NOMO-1 (cell line): Measurements from ENCODE around the gene OR6B2.
"Not testable (repeated sequence)": the region's sequence is repeated elsewhere in the genome, so short reads cannot be mapped to it uniquely, and the experiment has no call there.

Source experiments
- DNase-seq, 2 experiments: peaks; one replicate each; lab custom pipeline; 2025; ENCODE audit not compliant: unreplicated experiment in 2 of 2; lab: John Stamatoyannopoulos, UW

Gene OR6B2

DNA sequence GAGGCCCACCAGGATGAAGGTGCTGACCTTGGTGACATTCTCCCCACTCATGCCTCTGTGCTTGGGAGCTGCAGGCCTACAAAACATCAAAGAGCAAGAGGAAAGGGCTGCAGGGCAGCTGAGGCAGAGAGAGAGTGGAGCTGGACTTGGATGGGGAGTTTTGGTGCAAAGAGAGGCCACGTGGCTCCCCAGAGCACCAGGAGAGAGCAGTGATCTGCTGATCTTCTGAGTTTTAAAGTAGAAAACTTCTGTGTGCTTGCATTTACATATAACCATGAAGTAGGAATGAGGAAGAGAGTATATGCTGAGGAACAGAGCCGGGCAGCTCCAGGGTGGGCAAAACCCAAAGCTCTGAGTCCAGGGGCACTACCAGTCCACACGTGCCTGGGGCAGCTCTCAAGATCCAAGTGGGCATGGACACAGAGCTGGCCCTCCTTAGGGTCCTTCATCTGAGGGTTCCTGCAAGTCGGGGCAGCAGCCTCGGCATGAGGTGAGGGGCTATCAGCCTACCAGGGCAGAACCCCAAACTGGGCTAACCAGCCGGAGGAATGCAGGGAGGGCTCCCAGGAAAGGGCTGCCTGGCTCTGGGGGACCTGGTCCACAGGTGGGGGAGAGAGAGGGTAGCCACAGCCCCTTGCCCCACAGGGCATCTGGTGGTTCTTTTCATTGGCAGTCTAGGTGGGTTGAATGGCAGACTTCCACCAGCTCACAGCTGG, at the start of gene OR6B2:
Gene OR6B2 (minus strand): TSS at position 51 of the 716 bp plus-strand sequence. CDS start 0 bp downstream, at position 51.
- DNase-seq, result no peak

GRCh38 chr2:240078631-240079030, 48.4 kb upstream of the OR6B2 start:
- no peak for DNase-seq

DNA sequence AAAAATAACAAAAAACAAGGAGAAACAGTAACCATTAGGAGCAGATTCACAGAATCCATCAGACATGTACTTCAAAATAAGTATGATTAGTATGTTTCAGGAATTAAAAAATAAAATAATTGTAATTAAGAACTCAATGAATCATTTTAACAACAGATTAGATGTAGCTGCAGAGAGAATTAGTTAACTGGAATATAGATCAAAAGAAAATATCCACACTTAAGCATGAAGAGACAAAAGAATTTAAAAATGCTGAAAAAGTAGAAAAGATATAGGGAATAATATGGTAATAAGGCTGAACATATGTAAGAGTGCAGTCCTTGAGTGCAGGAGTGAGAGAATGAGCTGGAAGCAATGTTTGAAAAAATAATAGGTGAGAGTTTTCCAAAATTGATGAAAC, 47.2 kb upstream of the OR6B2 start:
- DNase-seq, result no peak

DNA sequence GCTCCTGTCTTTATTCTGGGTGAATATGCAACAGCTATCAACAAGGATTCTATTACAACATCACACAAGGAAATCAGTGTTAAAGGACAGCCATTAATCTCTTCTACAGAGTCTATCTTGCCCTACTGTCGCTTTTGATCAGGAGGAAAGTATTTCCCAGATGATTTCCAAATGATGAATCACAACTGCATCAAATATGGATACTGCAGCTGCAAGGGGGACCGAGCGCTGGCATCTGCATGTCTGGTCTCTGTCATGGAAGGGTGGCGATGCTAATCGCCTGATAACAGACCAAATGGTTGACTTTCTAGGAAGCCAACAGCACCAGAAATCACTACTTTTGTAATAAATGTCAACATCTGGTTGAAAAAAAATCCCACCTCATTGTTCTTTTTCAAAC, 44.3 kb upstream of the OR6B2 start:
- DNase-seq, result no peak

DNA sequence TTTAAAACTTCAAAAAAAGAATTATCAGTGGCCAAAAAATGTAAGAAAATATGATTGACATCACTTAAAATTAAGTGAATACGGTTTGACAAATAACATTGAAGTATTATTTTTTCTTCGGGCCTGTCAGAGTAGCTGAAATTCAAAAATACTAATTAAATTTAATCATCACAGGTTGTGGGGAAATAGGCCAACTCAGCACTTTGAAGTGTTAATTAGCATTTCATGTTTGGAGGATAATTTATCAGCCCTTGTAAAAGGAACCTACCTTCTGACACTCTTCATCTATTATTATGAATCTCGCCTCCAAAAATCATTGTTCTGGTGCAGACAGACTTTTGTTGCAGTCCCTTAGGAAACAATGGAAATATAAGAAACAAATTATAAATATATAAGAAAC, 40.7 kb upstream of the OR6B2 start:
- DNase-seq, result no peak

DNA sequence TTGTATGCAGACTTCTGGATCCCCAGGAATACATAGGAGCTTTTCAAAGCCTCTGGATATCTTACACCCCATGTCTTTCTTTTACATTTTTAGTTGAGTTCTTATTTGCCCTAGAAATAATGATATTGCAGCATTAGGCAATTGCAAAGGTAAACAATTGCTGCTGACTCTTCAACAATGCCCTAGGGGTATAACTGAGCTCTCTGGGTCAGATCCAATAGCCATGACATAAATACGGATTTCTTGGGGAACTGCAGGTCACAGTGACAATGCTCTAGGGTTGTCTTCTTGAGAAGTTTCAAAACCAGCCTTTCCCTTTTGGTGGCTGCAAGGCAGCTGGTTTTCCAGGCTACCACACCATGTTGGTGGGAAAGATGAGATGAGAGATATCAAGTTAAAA, 39.6 kb upstream of the OR6B2 start:
- no peak for DNase-seq

DNA sequence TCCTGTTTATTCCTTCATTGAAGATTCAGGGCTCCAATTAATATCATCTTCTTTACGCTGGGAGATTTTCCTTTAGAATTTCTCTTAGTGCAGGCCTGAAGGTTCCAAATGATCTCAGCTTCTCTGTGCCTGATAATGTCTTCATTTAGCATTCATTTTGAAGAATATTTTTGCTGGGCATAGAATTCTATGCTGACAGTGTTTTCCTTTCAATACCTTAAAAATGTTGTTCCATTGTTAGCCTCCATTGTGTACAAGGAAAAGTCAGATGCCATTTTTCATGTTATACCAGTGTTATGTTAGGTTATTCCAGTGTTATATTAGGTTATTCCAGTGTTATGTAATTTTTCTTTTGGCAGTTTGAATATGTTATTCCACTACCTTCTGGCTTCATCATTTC, 38.0 kb upstream of the OR6B2 start:
- DNase-seq, result no peak

- no peak for DNase-seq
These were observed 36.3 kb upstream of the OR6B2 start for GRCh38 chr2:240066489-240066888.

GRCh38 chr2:240064898-240065297, 34.7 kb upstream of the OR6B2 start:
- DNase-seq, result no peak

GRCh38 chr2:240060977-240061591, 30.9 kb upstream of the OR6B2 start:
- DNase-seq, result peak in 1 of 2 experiments; percentile 50

GRCh38 chr2:240056678-240057077, 26.4 kb upstream of the OR6B2 start:
- DNase-seq, result no peak

DNA sequence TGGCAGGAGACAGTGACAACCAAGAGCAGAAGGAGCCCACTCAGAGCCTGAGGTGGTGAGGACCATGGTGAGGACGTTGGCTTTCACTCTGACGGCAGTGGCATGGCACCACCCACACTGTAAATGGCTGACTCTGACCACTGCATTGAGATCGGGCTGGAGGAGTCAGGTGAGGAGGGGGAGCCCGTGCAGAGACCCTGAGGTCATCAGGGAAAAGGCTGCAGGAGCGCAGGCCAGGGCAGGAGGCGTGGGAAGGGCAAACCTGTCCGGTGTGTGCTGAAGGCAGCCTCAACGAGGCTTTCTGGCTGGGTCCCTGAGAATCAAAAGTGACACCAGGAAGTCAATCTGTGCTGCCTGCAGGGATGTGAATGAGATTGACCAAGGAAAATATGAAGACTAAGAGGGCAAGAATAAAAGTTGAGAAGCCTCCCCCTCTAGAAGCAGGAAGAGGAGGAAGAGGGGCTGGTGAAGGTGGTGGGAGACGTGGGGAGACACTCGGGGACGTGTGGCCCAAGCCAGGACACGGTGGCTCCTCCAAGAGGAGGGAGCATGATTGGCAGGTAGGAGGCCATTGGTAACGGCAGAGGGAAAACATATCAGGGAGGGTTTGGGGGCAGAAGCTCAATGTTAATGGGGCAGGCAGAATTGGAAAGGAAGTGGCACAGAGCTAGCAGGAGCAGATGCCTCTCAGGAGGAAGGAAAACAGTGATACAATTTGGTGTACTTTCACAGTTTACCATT, 25.1 kb upstream of the OR6B2 start:
- no peak for DNase-seq

DNA sequence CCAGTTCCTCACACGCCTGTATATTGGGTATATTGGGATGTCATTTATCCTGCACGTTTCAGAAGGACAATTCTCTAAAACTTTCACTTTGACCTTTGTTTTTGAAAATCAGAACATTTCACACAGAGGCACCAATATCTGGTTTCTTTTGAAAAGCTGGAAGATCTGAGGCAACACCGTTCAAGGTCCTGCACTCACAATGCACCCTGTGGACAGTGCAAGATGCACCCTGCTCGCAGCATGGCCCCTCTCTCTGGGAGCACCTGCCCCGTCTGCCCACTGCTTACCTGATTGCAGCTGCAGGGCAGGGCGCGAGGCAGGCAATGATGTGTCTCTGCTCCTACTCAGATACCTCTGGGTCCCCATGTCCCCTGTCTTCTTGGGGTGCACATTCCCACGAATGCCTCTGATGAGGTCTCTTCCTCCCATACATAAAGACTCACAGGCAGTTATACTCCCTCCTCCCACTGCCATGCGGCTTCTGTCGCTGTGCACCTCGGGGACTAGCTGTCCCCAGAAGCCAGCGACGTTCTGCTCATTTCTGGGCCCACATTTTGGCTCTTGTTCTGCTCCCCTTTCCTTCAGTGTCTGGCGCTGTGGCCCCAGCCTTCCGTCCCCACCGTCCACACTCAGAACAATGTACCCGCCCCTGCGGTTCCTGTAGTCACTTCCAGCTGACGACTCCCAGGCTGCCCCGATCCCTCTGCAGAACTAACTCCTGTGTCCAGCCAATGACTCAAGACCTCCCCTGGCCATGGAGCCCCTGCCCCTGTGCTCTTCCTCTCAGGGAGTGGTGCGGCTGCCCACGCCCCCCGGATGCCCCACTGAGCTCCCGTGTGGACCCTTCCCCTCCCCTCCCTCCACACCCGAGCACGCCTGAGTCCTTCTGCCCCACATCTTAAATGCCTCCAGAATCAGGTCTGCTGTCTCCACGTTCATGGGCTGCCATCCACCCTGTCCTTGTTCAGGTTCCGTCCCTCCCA, 23.2 kb upstream of the OR6B2 start, which contains the start of gene OR6B3:
Gene OR6B3 (minus strand): TSS at position 349 of the 983 bp plus-strand sequence.
- DNase-seq, result no peak

DNA sequence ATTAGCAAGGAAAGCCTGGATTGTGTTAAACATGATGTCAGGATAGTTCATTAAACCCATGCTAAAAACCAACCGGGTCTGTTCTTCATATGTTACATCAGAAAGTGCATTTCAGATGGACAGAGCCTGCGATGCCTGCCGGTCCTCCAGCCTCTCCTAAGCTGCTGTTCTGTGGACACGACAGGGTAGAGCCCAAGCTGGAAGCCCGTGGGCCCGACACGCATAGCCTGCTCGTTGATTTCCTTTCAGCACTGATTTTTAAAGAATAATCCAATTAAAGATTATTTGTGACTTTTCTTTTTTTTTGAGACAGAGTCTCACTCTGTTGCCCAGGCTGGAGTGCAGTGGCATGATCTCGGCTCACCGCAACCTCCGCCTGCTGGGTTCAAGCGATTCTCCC, 22.3 kb upstream of the OR6B2 start:
- DNase-seq, result no peak

- DNase-seq, result no peak
These were observed 21.5 kb upstream of the OR6B2 start for GRCh38 chr2:240051697-240052096.

DNA sequence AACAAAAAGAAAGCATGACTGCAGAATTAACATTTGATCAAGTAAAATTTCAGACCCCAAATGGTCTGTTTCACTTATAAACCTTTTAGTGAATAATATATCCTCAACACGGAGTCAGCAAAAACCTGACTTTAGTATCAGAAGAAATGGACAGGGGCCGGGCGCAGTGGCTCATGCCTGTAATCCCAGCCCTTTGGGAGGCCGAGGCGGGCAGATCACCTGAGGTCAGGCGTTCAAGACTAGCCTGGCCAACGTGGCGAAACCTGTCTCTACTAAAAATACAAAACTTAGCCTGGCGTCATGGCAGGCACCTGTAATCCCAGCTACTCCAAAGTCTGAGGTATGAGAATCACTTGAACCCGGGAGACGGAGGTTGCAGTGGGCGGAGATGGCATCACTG, 20.0 kb upstream of the OR6B2 start:
- no peak for DNase-seq

DNA sequence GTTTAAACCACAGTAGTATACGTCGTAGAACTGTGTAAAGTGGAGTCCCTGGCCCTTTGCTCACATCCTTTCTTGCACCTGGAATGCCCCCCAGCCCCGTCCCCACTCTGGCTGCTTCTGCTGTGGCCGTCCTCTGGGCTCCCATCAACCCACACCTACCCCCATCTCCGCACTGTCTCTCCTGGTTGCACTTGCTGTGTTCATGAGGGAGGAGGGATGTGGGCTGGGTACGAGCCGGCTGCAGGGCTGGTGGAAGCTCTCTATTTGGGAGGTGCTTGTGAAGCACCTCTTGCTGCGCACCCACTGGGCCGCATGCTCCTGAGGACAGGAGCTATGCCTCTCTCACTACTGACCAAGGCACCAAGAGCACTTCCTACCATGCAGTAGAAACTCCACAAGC, 18.0 kb upstream of the OR6B2 start:
- no peak for DNase-seq

- no peak for DNase-seq
These were observed 14.9 kb upstream of the OR6B2 start for GRCh38 chr2:240045098-240045497.

- not testable (repeated sequence) for DNase-seq
These were observed 13.9 kb upstream of the OR6B2 start for GRCh38 chr2:240044096-240044495.

GRCh38 chr2:240043279-240043989, 13.2 kb upstream of the OR6B2 start:
- DNase-seq, result no peak
